ENCODE results near the gene RUBCN.
"Not testable (repeated sequence)": the region's sequence is repeated elsewhere in the genome, so short reads cannot be mapped to it uniquely, and the experiment has no call there.

DNA sequence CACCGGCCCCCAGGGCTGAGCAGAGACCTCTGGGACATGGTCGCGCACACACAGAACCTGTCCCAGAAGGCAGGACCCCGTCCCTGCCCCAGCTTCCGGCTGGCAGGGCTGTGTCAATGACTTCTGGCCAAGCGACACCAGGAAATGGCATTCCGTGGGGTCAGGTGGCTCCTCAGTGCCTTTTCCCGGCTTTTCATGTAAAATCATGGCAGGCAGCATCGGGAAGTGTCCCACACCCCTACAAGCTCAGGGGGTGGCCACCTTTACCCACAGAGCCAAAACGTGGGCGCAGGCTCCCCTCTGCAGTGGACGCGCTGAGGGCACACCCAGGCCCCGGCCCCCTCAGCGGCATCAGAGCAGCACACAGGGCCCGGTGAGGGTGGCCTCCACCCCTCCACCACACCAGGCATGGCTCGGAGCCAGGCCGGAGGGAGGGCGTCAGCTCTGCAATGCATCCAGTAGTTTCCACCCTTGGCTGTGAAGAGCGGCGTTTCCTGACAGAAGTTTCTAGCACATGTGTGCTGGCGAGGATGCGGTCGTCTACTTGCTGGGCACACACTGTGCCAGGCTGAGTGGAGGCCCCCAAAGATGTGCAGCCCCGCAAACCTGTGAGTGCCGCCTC is 70.4 kb downstream of the RUBCN start:
- TF ChIP-seq, protein P1, sequence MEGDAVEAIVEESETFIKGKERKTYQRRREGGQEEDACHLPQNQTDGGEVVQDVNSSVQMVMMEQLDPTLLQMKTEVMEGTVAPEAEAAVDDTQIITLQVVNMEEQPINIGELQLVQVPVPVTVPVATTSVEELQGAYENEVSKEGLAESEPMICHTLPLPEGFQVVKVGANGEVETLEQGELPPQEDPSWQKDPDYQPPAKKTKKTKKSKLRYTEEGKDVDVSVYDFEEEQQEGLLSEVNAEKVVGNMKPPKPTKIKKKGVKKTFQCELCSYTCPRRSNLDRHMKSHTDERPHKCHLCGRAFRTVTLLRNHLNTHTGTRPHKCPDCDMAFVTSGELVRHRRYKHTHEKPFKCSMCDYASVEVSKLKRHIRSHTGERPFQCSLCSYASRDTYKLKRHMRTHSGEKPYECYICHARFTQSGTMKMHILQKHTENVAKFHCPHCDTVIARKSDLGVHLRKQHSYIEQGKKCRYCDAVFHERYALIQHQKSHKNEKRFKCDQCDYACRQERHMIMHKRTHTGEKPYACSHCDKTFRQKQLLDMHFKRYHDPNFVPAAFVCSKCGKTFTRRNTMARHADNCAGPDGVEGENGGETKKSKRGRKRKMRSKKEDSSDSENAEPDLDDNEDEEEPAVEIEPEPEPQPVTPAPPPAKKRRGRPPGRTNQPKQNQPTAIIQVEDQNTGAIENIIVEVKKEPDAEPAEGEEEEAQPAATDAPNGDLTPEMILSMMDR (IDR thresholded peaks at IDR 0.05 in 4 of 5, conservative IDR thresholded peaks at IDR 0.05 in 1 of 5), result not testable (repeated sequence)
- TF ChIP-seq POLR2A (IDR thresholded peaks at IDR 0.05), result not testable (repeated sequence)

Data from gastrocnemius medialis (tissue), 4 donors.